Duodenal mucosa (tissue), 2 donors: ENCODE results near the gene ARID3B.

Experiments
- H3K27ac ChIP-seq: one replicate; pipeline ENCODE4 v1.7.0; 2013; ENCODE audit warnings: low read depth, low read length
- H3K27me3 ChIP-seq, 2 donors: one replicate each; pipeline ENCODE4 v1.7.0; 2013; ENCODE audit warnings: low read length in 2 of 2, control low read depth in 1 of 2; ENCODE audit not compliant: insufficient read depth in 2 of 2, control insufficient read depth in 1 of 2
- H3K36me3 ChIP-seq, 2 donors: one replicate each; pipeline ENCODE4 v1.7.0; 2013; ENCODE audit warnings: low read length in 2 of 2, control low read depth in 1 of 2; ENCODE audit not compliant: insufficient read depth in 2 of 2, control insufficient read depth in 1 of 2
- H3K4me1 ChIP-seq, 2 donors: one replicate each; pipeline ENCODE4 v1.7.0; 2013; ENCODE audit warnings: low read length in 2 of 2, control low read depth in 1 of 2; ENCODE audit not compliant: insufficient read depth in 2 of 2, control insufficient read depth in 1 of 2
- H3K4me3 ChIP-seq, 2 donors: one replicate each; pipeline ENCODE4 v1.7.0; 2013; ENCODE audit warnings: low read length in 2 of 2, low read depth in 1 of 2
- H3K9ac ChIP-seq, 2 donors: one replicate each; pipeline ENCODE4 v1.7.0; 2013; ENCODE audit warnings: low read length in 2 of 2, low read depth in 1 of 2
- H3K9me3 ChIP-seq, 2 donors: one replicate each; pipeline ENCODE4 v1.7.0; 2013; ENCODE audit warnings: low read length in 2 of 2, control low read depth in 1 of 2; ENCODE audit not compliant: control insufficient read depth in 1 of 2

ARID3B gene

DNA sequence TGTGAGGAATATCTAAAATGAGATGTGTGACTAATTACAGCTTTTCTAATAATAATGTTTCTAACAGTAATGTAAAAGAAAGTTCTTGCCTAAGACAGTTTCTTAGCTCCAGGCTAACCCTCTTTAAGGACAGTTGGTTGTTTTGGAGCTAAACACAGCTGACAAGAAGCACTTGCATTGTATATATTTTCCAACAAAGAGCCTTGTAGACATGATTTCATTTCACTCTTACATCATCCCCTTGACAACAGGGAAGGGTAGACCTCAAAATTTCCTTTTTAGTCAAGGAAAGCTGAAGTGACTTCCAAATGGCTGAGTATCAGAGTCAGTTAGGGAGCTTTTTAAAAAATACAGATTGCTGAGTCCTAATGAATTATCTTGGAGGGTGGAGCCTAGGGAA lies 4.1 kb downstream of the ARID3B start:
- H3K36me3 ChIP-seq = peaks cover 0 to 3% of the 10 kb centered on the region in 2 donors
- no peak overlapping the region for H3K9ac ChIP-seq
- H3K9me3 ChIP-seq = no peaks in the 10 kb centered on the region
- no peak overlapping the region for H3K27ac ChIP-seq
- H3K4me3 ChIP-seq = no peak overlapping the region
- H3K27me3 ChIP-seq = no peaks in the 10 kb centered on the region
- H3K4me1 ChIP-seq = peaks cover 36 to 41% of the 10 kb centered on the region in 2 donors

- Histone ChIP-seq H3K4me3 (peak overlapping the region; percentile 29 to 47), H3K27me3 (no peaks in the 10 kb centered on the region), H3K27ac (no peak overlapping the region), H3K9ac (peak overlapping the region in 1 of 2 donors; percentile 4), H3K4me1 (peaks cover 31 to 38% of the 10 kb centered on the region in 2 donors), H3K36me3 (peaks cover 3 to 6% of the 10 kb centered on the region in 2 donors), H3K9me3 (no peaks in the 10 kb centered on the region)
Observed at GRCh38 chr15:74545776-74546656, 5.0 kb downstream of the ARID3B start.

GRCh38 chr15:74547616-74548015 lies 6.6 kb downstream of the ARID3B start:
- Histone ChIP-seq H3K4me1 (peaks cover 24 to 30% of the 10 kb centered on the region in 2 donors), H3K27ac (no peak overlapping the region), H3K9me3 (no peaks in the 10 kb centered on the region), H3K36me3 (peaks cover 3 to 6% of the 10 kb centered on the region in 2 donors), H3K4me3 (no peak overlapping the region), H3K9ac (no peak overlapping the region), H3K27me3 (no peaks in the 10 kb centered on the region)

- no peak overlapping the region for H3K9ac ChIP-seq
Observed at GRCh38 chr15:74548241-74548640, 7.2 kb downstream of the ARID3B start.

GRCh38 chr15:74549816-74550215 lies 8.8 kb downstream of the ARID3B start:
- no peaks in the 10 kb centered on the region for H3K9me3 ChIP-seq

More at GRCh38 chr15:74548241-74548640, 7.2 kb downstream of the ARID3B start:
- Histone ChIP-seq H3K27me3 (no peaks in the 10 kb centered on the region), H3K27ac (no peak overlapping the region), H3K4me1 (peaks cover 22 to 24% of the 10 kb centered on the region in 2 donors), H3K9me3 (no peaks in the 10 kb centered on the region), H3K36me3 (peaks cover 3 to 6% of the 10 kb centered on the region in 2 donors), H3K4me3 (no peak overlapping the region)

GRCh38 chr15:74551714-74552113 lies 10.7 kb downstream of the ARID3B start:
- no peak overlapping the region for H3K9ac ChIP-seq
- no peak overlapping the region for H3K27ac ChIP-seq
- peaks cover 3 to 10% of the 10 kb centered on the region in 2 donors for H3K36me3 ChIP-seq

More at GRCh38 chr15:74549816-74550215, 8.8 kb downstream of the ARID3B start:
- Histone ChIP-seq H3K9ac (no peak overlapping the region), H3K4me1 (peaks cover 19 to 22% of the 10 kb centered on the region in 2 donors), H3K4me3 (no peak overlapping the region), H3K27me3 (no peaks in the 10 kb centered on the region), H3K36me3 (peaks cover 3 to 6% of the 10 kb centered on the region in 2 donors), H3K27ac (no peak overlapping the region)

GRCh38 chr15:74552773-74553441 lies 11.9 kb downstream of the ARID3B start:
- H3K9ac ChIP-seq = no peak overlapping the region
- peaks cover 0 to 1% of the 10 kb centered on the region in 2 donors for H3K4me1 ChIP-seq
- peaks cover 3 to 10% of the 10 kb centered on the region in 2 donors for H3K36me3 ChIP-seq
- no peak overlapping the region for H3K4me3 ChIP-seq
- H3K27ac ChIP-seq = no peak overlapping the region
- H3K27me3 ChIP-seq = no peaks in the 10 kb centered on the region
- H3K9me3 ChIP-seq = no peaks in the 10 kb centered on the region

More at GRCh38 chr15:74551714-74552113, 10.7 kb downstream of the ARID3B start:
- H3K9me3 ChIP-seq = no peaks in the 10 kb centered on the region
- no peaks in the 10 kb centered on the region for H3K27me3 ChIP-seq
- H3K4me3 ChIP-seq = no peak overlapping the region
- H3K4me1 ChIP-seq = peaks cover 6 to 8% of the 10 kb centered on the region in 2 donors

DNA sequence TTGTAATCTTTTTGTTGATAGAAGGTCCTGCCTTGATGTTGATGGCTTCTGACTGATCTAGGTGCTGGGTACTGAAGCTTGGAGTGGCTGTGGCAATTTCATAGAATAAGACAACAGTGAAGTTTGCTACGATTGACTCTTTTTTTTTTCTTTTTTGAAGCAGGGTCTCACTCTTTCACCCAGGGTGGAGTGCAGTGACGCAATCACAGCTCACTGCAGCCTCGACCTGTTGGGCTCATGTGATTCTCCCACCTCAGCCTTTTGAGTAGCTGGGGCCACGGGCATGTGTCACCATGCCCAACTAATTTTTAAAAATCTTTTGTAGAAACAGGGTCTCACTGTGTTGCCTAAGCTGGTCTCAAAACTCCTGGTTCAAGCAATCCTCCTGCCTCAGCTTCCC lies 14.2 kb downstream of the ARID3B start:
- H3K27ac ChIP-seq = no peak overlapping the region

GRCh38 chr15:74558706-74559105 lies 17.7 kb downstream of the ARID3B start:
- Histone ChIP-seq H3K9ac (no peak overlapping the region), H3K4me1 (no peaks in the 10 kb centered on the region), H3K36me3 (peaks cover 0 to 4% of the 10 kb centered on the region in 2 donors), H3K9me3 (no peaks in the 10 kb centered on the region), H3K27me3 (no peaks in the 10 kb centered on the region), H3K4me3 (no peak overlapping the region), H3K27ac (no peak overlapping the region)

More for the DNA sequence above, 14.2 kb downstream of the ARID3B start:
- H3K4me1 ChIP-seq = no peaks in the 10 kb centered on the region
- no peak overlapping the region for H3K9ac ChIP-seq
- no peaks in the 10 kb centered on the region for H3K9me3 ChIP-seq
- H3K4me3 ChIP-seq = no peak overlapping the region
- no peaks in the 10 kb centered on the region for H3K27me3 ChIP-seq
- H3K36me3 ChIP-seq = peaks cover 0 to 10% of the 10 kb centered on the region in 2 donors

- no peak overlapping the region for H3K4me3 ChIP-seq
- no peaks in the 10 kb centered on the region for H3K9me3 ChIP-seq
- H3K9ac ChIP-seq = no peak overlapping the region
- no peaks in the 10 kb centered on the region for H3K4me1 ChIP-seq
- H3K27ac ChIP-seq = no peak overlapping the region
- no peaks in the 10 kb centered on the region for H3K36me3 ChIP-seq
- no peaks in the 10 kb centered on the region for H3K27me3 ChIP-seq
Observed at GRCh38 chr15:74563442-74563841, 22.4 kb downstream of the ARID3B start.
